Transverse colon (tissue), 4 donors: Measurements from ENCODE around the gene RHCG.

Source experiments
- CTCF ChIP-seq, 5 experiments: fragments of 200-600 bp in 3 of 5; fragments of 450-650 bp in 2 of 5; sonication (generic) in 3 of 5; IDR thresholded peaks; 1 replicate in 2 of 5; 2 replicates in 3 of 5; pipeline ENCODE4 v1.5.1; 2016 to 2017; ENCODE audit warnings: antibody characterized with exemption in 5 of 5, inconsistent platforms in 3 of 5, mild to moderate bottlenecking in 2 of 5, moderate library complexity in 1 of 5
- POLR2A ChIP-seq: fragments of 450-650 bp; IDR thresholded peaks from one replicate; pipeline ENCODE4 v1.6.1; 2016; ENCODE audit warnings: antibody characterized with exemption, mild to moderate bottlenecking, moderate library complexity
- POLR2AphosphoS5 ChIP-seq, 3 donors: sonication (generic); formaldehyde crosslinking; IDR thresholded peaks; one replicate each; pipeline ENCODE4 v1.6.1; 2016; ENCODE audit warnings: antibody characterized with exemption in 3 of 3

- TF ChIP-seq CTCF (IDR thresholded peaks at IDR 0.05) = no peak
- no peak for TF ChIP-seq POLR2A
- no peak for TF ChIP-seq POLR2AphosphoS5 (IDR thresholded peaks at IDR 0.05)
Measured at GRCh38 chr15:89462198-89462912, 34.0 kb downstream of the RHCG start.
